ENCODE measurements around the gene DBN1.

DNA sequence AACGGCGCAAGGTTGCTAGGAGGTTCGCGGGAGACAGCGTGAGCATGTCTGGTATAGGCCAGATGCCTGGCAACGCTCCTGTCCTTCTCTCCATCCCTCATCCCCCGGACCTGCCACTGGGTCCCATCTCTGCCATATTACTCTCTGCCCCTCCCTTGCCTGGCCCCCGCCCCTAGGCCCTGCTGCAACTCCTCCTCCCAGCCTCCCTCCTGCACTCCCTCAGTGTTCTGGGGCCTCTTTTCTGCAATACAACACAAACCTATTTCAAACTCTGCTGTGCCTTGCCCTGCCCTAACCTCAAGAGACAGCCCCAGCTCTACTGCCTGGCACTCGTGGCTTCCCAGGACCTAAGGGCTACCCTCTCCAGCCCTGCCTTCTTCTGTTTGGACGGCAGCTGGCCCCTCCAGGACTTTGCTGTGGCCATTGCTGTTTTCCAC, 8.9 kb upstream of the DBN1 start:
- TF ChIP-seq POLR2A (IDR thresholded peaks at IDR 0.05) = no peak
- TF ChIP-seq, protein P1, sequence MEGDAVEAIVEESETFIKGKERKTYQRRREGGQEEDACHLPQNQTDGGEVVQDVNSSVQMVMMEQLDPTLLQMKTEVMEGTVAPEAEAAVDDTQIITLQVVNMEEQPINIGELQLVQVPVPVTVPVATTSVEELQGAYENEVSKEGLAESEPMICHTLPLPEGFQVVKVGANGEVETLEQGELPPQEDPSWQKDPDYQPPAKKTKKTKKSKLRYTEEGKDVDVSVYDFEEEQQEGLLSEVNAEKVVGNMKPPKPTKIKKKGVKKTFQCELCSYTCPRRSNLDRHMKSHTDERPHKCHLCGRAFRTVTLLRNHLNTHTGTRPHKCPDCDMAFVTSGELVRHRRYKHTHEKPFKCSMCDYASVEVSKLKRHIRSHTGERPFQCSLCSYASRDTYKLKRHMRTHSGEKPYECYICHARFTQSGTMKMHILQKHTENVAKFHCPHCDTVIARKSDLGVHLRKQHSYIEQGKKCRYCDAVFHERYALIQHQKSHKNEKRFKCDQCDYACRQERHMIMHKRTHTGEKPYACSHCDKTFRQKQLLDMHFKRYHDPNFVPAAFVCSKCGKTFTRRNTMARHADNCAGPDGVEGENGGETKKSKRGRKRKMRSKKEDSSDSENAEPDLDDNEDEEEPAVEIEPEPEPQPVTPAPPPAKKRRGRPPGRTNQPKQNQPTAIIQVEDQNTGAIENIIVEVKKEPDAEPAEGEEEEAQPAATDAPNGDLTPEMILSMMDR (IDR thresholded peaks at IDR 0.05) = no peak

All from ovary (tissue), 3 donors.